ENCODE results near the gene SGTA. TPM values are rescaled to one million over a fixed set of nuclear protein-coding genes. Genes with fewer than 3 reads are reported as not detected.

SGTA gene
- polyA plus RNA-seq, 3 donors: 21.6 to 35.4 (median 22.0) TPM

DNA sequence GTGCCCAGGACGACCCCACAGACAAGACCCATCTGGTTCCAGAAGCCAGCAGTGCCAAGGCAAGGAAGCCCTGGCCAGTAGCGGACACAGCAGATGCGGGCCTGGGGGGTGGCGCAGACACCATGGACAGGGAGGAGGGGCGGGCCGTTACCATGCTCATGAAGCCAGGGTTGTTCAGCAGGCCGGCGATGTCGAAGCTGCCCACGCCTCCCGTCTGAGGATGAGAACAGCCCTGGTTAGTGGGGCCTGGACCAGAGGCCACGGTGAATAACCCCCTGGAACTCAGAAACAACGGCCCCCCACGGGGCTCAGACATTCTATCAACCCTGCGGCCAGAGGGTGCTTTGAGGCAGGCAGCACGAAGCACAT is 21.8 kb downstream of the SGTA start:
- no peak for DNase-seq
- TF ChIP-seq, protein P1, sequence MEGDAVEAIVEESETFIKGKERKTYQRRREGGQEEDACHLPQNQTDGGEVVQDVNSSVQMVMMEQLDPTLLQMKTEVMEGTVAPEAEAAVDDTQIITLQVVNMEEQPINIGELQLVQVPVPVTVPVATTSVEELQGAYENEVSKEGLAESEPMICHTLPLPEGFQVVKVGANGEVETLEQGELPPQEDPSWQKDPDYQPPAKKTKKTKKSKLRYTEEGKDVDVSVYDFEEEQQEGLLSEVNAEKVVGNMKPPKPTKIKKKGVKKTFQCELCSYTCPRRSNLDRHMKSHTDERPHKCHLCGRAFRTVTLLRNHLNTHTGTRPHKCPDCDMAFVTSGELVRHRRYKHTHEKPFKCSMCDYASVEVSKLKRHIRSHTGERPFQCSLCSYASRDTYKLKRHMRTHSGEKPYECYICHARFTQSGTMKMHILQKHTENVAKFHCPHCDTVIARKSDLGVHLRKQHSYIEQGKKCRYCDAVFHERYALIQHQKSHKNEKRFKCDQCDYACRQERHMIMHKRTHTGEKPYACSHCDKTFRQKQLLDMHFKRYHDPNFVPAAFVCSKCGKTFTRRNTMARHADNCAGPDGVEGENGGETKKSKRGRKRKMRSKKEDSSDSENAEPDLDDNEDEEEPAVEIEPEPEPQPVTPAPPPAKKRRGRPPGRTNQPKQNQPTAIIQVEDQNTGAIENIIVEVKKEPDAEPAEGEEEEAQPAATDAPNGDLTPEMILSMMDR (IDR thresholded peaks at IDR 0.05): no peak
- no peaks in the 10 kb centered on the region for H4K20me1 ChIP-seq (ENCODE audit: insufficient read depth, low read length)
- Mint-ChIP-seq H3K4me1 (no peaks in the 10 kb centered on the region), H3K4me3 (no peak overlapping the region), H3K36me3 (peaks cover 63 to 96% of the 10 kb centered on the region in 2 donors), H3K27me3 (ENCODE audit: low read depth in 3 of 3) (no peaks in the 10 kb centered on the region), H3K27ac (no peak overlapping the region), H3K9me3 (peaks cover 0 to 4% (median 0%) of the 10 kb centered on the region in 7 donors)
- H3K27me3 ChIP-seq (ENCODE audit: control insufficient read depth in 2 of 2, insufficient read depth in 2 of 2, low read length in 2 of 2): no peaks in the 10 kb centered on the region
- H3K79me2 ChIP-seq (ENCODE audit: insufficient read depth, low read length): no peaks in the 10 kb centered on the region
- H3K9me3 ChIP-seq (replicated peaks in 1 of 2; ENCODE audit: control insufficient read depth in 1 of 2, insufficient read depth in 1 of 2, low read length in 2 of 2): no peaks in the 10 kb centered on the region
- no peak overlapping the region for H3K4me3 ChIP-seq (replicated peaks in 1 of 3; ENCODE audit: low read depth in 2 of 3, low read length in 3 of 3)
- intact Hi-C loops (cut with micrococcal nuclease): no loop called here
- H3K4me2 ChIP-seq (replicated peaks; ENCODE audit: extremely low read depth, low read length, poor library complexity, severe bottlenecking): no peak overlapping the region
- 98% methylated on average over 15 of the region's 16 CpGs for WGBS (ENCODE audit: insufficient coverage)
- H2AFZ ChIP-seq (ENCODE audit: insufficient read depth, low read depth, low read length, poor library complexity, severe bottlenecking): no peak overlapping the region
- H3K9ac ChIP-seq (ENCODE audit: insufficient read depth, low read length, poor library complexity, severe bottlenecking): no peak overlapping the region
- H3K27ac ChIP-seq (ENCODE audit: low read depth in 1 of 2, low read length in 2 of 2): no peak overlapping the region
- H3K36me3 ChIP-seq (replicated peaks in 1 of 2; ENCODE audit: control insufficient read depth in 1 of 2, insufficient read depth in 2 of 2, low read length in 2 of 2): peaks cover 76 to 91% of the 10 kb centered on the region in 2 donors
- H3K4me1 ChIP-seq (ENCODE audit: control insufficient read depth in 1 of 2, insufficient read depth in 2 of 2, low read length in 2 of 2): no peaks in the 10 kb centered on the region

DNA sequence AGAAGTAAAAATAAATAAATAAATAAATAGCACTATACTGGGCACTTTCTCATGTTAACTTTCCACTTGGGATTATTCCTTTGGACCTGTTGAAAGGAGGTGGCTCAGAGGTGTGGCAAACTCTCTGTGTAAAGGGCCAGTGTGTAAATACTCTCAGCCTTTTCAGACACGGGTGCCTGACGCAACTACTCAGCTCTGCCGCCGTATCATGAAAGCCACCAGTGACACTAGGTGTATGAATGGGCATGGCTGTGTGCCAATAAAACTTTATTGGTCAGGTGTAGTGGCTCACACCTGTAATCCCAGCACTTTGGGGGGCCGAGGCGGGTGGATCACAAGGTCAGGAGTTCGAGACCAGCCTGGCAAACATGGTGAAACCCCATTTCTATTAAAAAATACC is 23.1 kb downstream of the SGTA start:
- Mint-ChIP-seq H3K9me3 (peaks cover 0 to 4% (median 0%) of the 10 kb centered on the region in 7 donors), H3K27me3 (ENCODE audit: low read depth in 3 of 3) (peaks cover 0 to 2% (median 0%) of the 10 kb centered on the region in 3 donors), H3K27ac (peak overlapping the region in 1 of 7 donors; percentile 25), H3K36me3 (peaks cover 68 to 96% of the 10 kb centered on the region in 2 donors), H3K4me3 (no peak overlapping the region), H3K4me1 (no peaks in the 10 kb centered on the region)
- Histone ChIP-seq H2AFZ (ENCODE audit: insufficient read depth, low read depth, low read length, poor library complexity, severe bottlenecking) (no peak overlapping the region), H3K4me3 (replicated peaks in 1 of 3; ENCODE audit: low read depth in 2 of 3, low read length in 3 of 3) (no peak overlapping the region), H3K27me3 (ENCODE audit: control insufficient read depth in 2 of 2, insufficient read depth in 2 of 2, low read length in 2 of 2) (no peaks in the 10 kb centered on the region), H3K27ac (ENCODE audit: low read depth in 1 of 2, low read length in 2 of 2) (no peak overlapping the region), H3K4me2 (replicated peaks; ENCODE audit: extremely low read depth, low read length, poor library complexity, severe bottlenecking) (no peak overlapping the region), H3K9ac (ENCODE audit: insufficient read depth, low read length, poor library complexity, severe bottlenecking) (no peak overlapping the region), H3K36me3 (replicated peaks in 1 of 2; ENCODE audit: control insufficient read depth in 1 of 2, insufficient read depth in 2 of 2, low read length in 2 of 2) (peaks cover 76 to 93% of the 10 kb centered on the region in 2 donors), H3K79me2 (ENCODE audit: insufficient read depth, low read length) (no peaks in the 10 kb centered on the region), H3K9me3 (replicated peaks in 1 of 2; ENCODE audit: control insufficient read depth in 1 of 2, insufficient read depth in 1 of 2, low read length in 2 of 2) (no peaks in the 10 kb centered on the region), H3K4me1 (ENCODE audit: control insufficient read depth in 1 of 2, insufficient read depth in 2 of 2, low read length in 2 of 2) (no peaks in the 10 kb centered on the region), H4K20me1 (ENCODE audit: insufficient read depth, low read length) (no peaks in the 10 kb centered on the region)
- TF ChIP-seq, protein P1 (IDR thresholded peaks at IDR 0.05): no peak
- intact Hi-C loops (cut with micrococcal nuclease): no loop called here
- DNase-seq: no peak
- WGBS (ENCODE audit: insufficient coverage): no CpG with 5 or more reads among the region's 7 CpGs
